Immature natural killer cell (primary cell): ENCODE results near the gene DOK7. TPM values are rescaled to one million over a fixed set of nuclear protein-coding genes. Genes with fewer than 3 reads are reported as not detected.
A peak's percentile ranks its signal among the peaks of the same experiment; 100 is the strongest.

ENCODE experiments used
- DNase-seq, 3 donors: peaks; one replicate each; pipeline ENCODE4 v3.0.0; 2022; ENCODE audit warnings: mixed read lengths in 1 of 3
- H3K27ac Mint-ChIP-seq, 6 donors: one replicate each; pipeline ENCODE4 v1.8.0; 2020; ENCODE audit warnings: mixed read lengths in 6 of 6, mild to moderate bottlenecking in 5 of 6, inconsistent platforms in 4 of 6, moderate library complexity in 3 of 6
- H3K27me3 Mint-ChIP-seq, 3 donors: one replicate each; pipeline ENCODE4 v1.8.0; 2020 to 2021; ENCODE audit warnings: low read depth in 3 of 3, mild to moderate bottlenecking in 3 of 3, mixed read lengths in 3 of 3, moderate library complexity in 3 of 3, inconsistent platforms in 1 of 3
- H3K36me3 Mint-ChIP-seq, 3 donors: one replicate each; pipeline ENCODE4 v1.8.0; 2020; ENCODE audit warnings: mixed read lengths in 3 of 3, inconsistent platforms in 2 of 3, mild to moderate bottlenecking in 2 of 3
- H3K4me1 Mint-ChIP-seq, 2 donors: one replicate each; pipeline ENCODE4 v1.8.0; 2020; ENCODE audit warnings: inconsistent platforms in 2 of 2, mild to moderate bottlenecking in 2 of 2, mixed read lengths in 2 of 2, moderate library complexity in 1 of 2
- H3K4me3 Mint-ChIP-seq, 5 donors: one replicate each; pipeline ENCODE4 v1.8.0; 2020; ENCODE audit warnings: mild to moderate bottlenecking in 5 of 5, mixed read lengths in 5 of 5, inconsistent platforms in 3 of 5, moderate library complexity in 3 of 5
- H3K9me3 Mint-ChIP-seq, 6 donors: one replicate each; pipeline ENCODE4 v1.8.0; 2020; ENCODE audit warnings: mild to moderate bottlenecking in 6 of 6, mixed read lengths in 6 of 6, inconsistent platforms in 4 of 6, moderate library complexity in 3 of 6
- polyA plus RNA-seq, 3 donors: library from polyadenylated mRNA; unstranded; fragments of 300-500 nt; fragmentation: Illumina TruSeq; gene quantifications; one replicate each; pipeline ENCODE4 v1.2.3, GENCODE V29; 2021

DOK7 gene
- polyA plus RNA-seq, 3 donors from 2014 or later: 4.2 to 4.8 TPM; not detected in 1

DNA sequence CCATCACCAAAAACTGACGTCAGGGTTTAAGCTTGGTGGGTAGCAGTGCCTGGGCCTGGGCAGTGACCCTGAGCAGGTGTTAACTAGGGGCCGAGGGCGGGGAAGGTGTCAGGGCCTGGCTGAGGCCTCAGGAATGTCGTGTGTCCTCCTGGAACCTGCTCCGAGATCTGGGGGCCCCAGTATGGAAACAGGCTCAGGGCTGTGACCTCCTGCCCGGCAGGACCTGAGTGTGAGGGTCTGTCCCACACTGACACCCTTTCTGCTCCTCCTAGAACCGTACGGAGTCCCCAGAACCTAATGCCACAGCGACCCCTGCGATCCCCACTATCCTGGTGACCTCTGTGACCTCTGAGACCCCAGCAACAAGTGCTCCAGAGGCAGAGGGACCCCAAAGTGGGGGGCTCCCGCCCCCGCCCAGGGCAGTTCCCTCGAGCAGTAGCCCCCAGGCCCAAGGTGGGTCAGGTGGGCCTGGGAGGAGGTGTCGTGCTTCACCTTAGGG is 20.6 kb upstream of the DOK7 start:
- H3K4me3 Mint-ChIP-seq: no peak overlapping the region
- DNase-seq: no peak
- H3K27ac Mint-ChIP-seq: no peak overlapping the region
- H3K27me3 Mint-ChIP-seq: peaks cover 0 to 1% (median 0%) of the 10 kb centered on the region in 3 donors
- H3K9me3 Mint-ChIP-seq: peaks cover 0 to 1% (median 0%) of the 10 kb centered on the region in 6 donors
- H3K4me1 Mint-ChIP-seq: no peaks in the 10 kb centered on the region
- no peaks in the 10 kb centered on the region for H3K36me3 Mint-ChIP-seq

GRCh38 chr4:3442959-3443749 is 20.0 kb upstream of the DOK7 start:
- H3K27me3 Mint-ChIP-seq: peaks cover 0 to 1% (median 0%) of the 10 kb centered on the region in 3 donors
- no peaks in the 10 kb centered on the region for H3K36me3 Mint-ChIP-seq
- DNase-seq: peak; percentile 56 to 71 (median 66)
- H3K4me3 Mint-ChIP-seq: no peak overlapping the region
- peaks cover 0 to 1% (median 0%) of the 10 kb centered on the region in 6 donors for H3K9me3 Mint-ChIP-seq
- no peak overlapping the region for H3K27ac Mint-ChIP-seq
- H3K4me1 Mint-ChIP-seq: no peaks in the 10 kb centered on the region

DNA sequence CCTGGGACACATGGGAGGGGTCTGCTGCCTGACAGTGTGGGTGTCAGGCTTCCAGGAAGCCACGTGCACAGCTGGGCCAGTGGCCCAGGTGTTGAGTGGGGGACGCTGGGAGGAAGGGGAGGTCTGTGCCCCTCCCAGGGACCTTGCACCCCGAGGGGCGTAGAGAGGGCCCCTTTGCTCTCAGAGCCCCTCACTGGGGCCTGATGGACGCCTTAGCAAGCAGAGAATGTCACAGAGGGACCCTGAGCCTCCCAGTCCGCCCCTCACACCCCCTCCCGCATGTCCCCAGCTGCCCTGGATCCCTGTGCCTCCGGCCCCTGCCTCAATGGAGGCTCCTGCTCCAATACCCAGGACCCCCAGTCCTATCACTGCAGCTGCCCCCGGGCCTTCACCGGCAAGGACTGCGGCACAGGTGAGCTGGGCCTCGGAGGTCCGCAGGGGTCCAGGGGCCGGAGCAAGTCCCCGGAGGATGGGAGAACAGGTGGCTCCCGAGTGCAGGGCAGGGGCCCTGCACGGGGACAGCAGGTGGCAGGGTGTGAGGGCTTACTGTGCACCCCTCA is 19.3 kb upstream of the DOK7 start:
- Mint-ChIP-seq H3K4me1 (no peaks in the 10 kb centered on the region), H3K9me3 (peaks cover 0 to 1% (median 0%) of the 10 kb centered on the region in 6 donors), H3K27ac (no peak overlapping the region), H3K27me3 (peaks cover 0 to 1% (median 0%) of the 10 kb centered on the region in 3 donors), H3K4me3 (no peak overlapping the region), H3K36me3 (no peaks in the 10 kb centered on the region)
- DNase-seq: peak in 1 of 3 donors; percentile 10

DNA sequence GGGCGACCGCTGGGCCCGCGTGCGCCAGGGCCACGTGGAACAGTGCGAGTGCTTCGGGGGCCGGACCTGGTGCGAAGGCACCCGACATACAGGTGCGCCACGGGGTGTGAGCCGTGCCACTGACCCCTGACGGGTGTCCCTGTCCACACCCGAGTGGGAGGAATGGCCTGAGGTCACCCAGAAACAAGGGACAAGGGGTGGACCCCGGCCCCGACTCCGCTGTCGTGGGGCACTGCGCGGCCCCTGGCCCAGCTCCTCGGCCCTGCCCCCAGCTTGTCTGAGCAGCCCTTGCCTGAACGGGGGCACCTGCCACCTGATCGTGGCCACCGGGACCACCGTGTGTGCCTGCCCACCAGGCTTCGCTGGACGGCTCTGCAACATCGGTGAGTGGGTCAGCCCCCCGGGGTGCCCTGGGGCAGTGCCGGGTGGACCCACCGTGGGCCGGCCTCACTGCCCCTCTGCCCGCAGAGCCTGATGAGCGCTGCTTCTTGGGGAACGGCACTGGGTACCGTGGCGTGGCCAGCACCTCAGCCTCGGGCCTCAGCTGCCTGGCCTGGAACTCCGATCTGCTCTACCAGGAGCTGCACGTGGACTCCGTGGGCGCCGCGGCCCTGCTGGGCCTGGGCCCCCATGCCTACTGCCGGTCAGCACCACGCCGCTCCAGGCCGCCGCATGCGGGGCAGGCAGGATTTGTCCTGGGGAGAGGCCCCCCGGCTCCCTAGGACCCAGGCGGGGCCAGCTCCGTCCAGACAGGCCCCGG is 18.6 kb upstream of the DOK7 start:
- no peaks in the 10 kb centered on the region for H3K36me3 Mint-ChIP-seq
- no peak overlapping the region for H3K4me3 Mint-ChIP-seq
- H3K27me3 Mint-ChIP-seq: peaks cover 0 to 1% (median 0%) of the 10 kb centered on the region in 3 donors
- no peak for DNase-seq
- no peaks in the 10 kb centered on the region for H3K4me1 Mint-ChIP-seq
- no peak overlapping the region for H3K27ac Mint-ChIP-seq
- H3K9me3 Mint-ChIP-seq: peaks cover 0 to 1% (median 0%) of the 10 kb centered on the region in 6 donors

DNA sequence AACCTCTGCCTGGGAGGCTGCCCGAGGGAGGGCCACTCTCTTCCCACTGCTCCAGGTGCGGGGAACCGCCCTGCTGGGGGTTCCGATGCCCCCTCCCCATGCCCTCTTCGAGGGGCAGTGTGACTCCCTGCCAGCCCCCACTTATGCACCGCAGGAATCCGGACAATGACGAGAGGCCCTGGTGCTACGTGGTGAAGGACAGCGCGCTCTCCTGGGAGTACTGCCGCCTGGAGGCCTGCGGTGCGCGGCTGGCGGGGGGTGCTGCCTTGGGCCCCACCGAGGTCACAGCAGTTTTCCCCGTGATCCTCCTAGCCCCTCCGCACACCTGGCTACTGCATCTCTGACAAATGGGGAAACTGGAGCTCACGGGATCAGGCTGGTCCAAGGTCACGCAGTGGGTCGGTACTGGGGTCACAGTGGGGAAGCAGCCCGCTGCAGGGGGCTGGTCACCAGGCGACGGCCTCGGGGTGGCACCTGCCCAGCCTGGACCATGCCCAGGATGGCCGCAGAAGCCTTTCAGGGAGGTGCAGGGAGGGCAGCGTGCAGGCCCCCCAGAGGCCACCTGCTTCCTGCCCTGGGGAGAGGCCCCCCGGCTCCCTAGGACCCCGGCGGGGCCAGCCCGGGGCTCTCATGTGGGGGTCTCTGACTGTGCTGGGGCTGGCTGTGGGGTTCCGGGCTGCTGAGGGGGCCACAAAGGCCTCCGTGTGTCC is 17.8 kb upstream of the DOK7 start:
- H3K9me3 Mint-ChIP-seq: no peaks in the 10 kb centered on the region
- H3K36me3 Mint-ChIP-seq: no peaks in the 10 kb centered on the region
- no peak for DNase-seq
- H3K4me3 Mint-ChIP-seq: no peak overlapping the region
- no peak overlapping the region for H3K27ac Mint-ChIP-seq
- no peaks in the 10 kb centered on the region for H3K4me1 Mint-ChIP-seq
- no peaks in the 10 kb centered on the region for H3K27me3 Mint-ChIP-seq

- Mint-ChIP-seq H3K27ac (no peak overlapping the region), H3K27me3 (peaks cover 0 to 2% (median 0%) of the 10 kb centered on the region in 3 donors), H3K4me1 (no peaks in the 10 kb centered on the region), H3K9me3 (no peaks in the 10 kb centered on the region), H3K4me3 (no peak overlapping the region), H3K36me3 (no peaks in the 10 kb centered on the region)
- DNase-seq: no peak
Measured at GRCh38 chr4:3445829-3446545, 17.1 kb upstream of the DOK7 start.

GRCh38 chr4:3446631-3447320 is 16.3 kb upstream of the DOK7 start:
- no peaks in the 10 kb centered on the region for H3K9me3 Mint-ChIP-seq
- no peaks in the 10 kb centered on the region for H3K4me1 Mint-ChIP-seq
- no peak for DNase-seq
- no peaks in the 10 kb centered on the region for H3K36me3 Mint-ChIP-seq
- H3K27ac Mint-ChIP-seq: no peak overlapping the region
- peaks cover 0 to 2% (median 0%) of the 10 kb centered on the region in 3 donors for H3K27me3 Mint-ChIP-seq
- H3K4me3 Mint-ChIP-seq: no peak overlapping the region

- Mint-ChIP-seq H3K27ac (no peak overlapping the region), H3K4me1 (no peaks in the 10 kb centered on the region), H3K4me3 (no peak overlapping the region), H3K9me3 (no peaks in the 10 kb centered on the region), H3K27me3 (peaks cover 0 to 2% (median 0%) of the 10 kb centered on the region in 3 donors), H3K36me3 (no peaks in the 10 kb centered on the region)
- no peak for DNase-seq
Measured at GRCh38 chr4:3447431-3448395, 15.4 kb upstream of the DOK7 start.

DNA sequence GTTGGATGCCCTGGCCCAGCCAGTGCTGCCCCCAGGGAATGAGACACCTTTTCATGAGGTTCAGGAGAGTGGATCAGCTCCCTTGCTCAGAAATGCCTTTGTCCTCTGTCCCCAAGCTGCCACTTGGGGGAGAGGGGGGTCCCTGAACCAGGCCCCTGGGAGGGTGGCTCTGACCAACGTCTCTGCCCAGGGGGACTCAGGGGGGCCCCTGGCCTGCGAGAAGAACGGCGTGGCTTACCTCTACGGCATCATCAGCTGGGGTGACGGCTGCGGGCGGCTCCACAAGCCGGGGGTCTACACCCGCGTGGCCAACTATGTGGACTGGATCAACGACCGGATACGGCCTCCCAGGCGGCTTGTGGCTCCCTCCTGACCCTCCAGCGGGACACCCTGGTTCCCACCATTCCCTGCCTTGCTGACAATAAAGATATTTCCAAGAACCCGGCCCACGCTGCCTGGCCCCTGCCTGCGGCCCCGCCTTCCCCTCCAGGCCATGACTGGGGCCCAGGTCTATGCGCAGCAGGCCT is 14.0 kb upstream of the DOK7 start:
- no peaks in the 10 kb centered on the region for H3K4me1 Mint-ChIP-seq
- no peak overlapping the region for H3K4me3 Mint-ChIP-seq
- no peak for DNase-seq
- H3K27ac Mint-ChIP-seq: no peak overlapping the region
- no peaks in the 10 kb centered on the region for H3K9me3 Mint-ChIP-seq
- peaks cover 0 to 2% (median 0%) of the 10 kb centered on the region in 3 donors for H3K27me3 Mint-ChIP-seq
- no peaks in the 10 kb centered on the region for H3K36me3 Mint-ChIP-seq

DNA sequence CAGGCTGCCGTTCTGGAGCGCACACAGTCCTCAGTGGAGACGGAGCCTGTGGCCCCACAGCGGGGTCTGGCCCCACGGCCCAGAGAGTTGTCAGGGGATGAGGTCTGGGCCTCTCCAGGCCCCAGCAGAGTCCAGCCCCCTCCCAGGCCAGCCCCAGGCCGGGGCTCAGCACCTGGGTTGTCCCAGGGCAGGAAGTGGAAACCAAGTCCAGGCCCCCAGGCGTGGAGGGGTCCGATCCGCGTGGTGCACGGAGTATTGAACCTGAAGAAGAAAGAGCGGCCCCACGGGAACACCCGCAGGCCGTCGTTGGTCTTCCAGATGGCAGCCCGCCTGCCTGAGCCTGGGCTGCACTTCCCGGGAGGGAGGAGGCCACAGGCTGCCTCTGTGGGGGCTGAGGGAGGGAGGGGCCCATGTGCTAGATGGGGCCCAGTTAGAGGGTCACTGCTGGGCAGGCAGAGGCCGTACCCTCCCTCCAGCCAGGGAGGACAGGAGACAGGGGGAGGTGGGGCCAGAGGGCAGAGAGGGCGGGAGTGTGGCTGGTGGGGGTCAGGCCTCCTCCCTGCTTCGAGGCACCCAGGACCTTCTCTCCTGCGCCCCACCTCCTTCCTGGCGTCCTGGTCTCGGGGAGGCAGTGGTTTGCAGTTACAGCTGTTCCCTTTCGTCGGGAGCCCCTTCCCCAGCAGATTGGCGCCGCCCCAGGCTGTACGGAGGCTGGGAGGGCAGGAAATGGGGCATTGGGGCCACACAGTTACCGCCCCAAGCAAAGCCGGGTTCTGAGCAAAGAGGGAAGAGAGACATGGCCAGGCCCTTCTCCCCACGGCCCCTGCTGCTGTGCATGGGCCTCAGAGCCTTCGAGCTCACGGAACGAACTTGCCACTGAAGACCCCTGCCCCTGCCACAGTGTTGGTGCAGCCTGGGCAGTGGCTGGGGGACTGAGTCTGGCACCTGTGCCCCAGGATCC is 13.3 kb upstream of the DOK7 start:
- Mint-ChIP-seq H3K27me3 (peaks cover 0 to 2% (median 0%) of the 10 kb centered on the region in 3 donors), H3K4me3 (no peak overlapping the region), H3K36me3 (no peaks in the 10 kb centered on the region), H3K9me3 (peaks cover 0 to 4% (median 0%) of the 10 kb centered on the region in 6 donors), H3K27ac (no peak overlapping the region), H3K4me1 (no peaks in the 10 kb centered on the region)
- DNase-seq: no peak

DNA sequence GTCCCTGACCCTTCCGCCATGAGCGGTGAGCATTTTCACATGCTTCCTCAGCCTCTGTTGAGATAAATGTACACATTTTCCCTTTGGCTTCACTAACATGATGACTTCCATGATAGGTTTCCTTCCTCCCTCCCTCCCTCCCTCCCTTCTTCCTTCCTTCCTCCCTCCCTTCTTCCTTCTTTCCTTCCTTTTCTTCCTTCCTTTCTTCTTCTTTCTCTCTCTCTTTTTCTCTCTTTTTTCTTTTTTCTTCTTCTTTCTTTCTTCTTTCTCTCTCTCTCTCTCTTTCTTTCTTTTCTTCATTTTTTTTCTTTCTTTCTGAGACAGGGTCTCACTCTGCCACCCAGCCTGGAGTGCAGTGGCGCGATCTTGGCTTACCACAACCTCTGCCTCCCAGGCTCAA is 12.5 kb upstream of the DOK7 start:
- Mint-ChIP-seq H3K27me3 (peaks cover 0 to 2% (median 2%) of the 10 kb centered on the region in 3 donors), H3K36me3 (peaks cover 0 to 6% (median 2%) of the 10 kb centered on the region in 3 donors), H3K27ac (no peak overlapping the region), H3K9me3 (peaks cover 0 to 12% (median 6%) of the 10 kb centered on the region in 6 donors), H3K4me1 (no peaks in the 10 kb centered on the region), H3K4me3 (no peak overlapping the region)
- no peak for DNase-seq
